GM18505 (cell line): Measurements from ENCODE around the gene CSTB.

ENCODE experiments used
- ATAC-seq: cut with Tn5 transposase; IDR thresholded peaks from one replicate; pipeline ENCODE4 v1.9.1; 2021; ENCODE audit not compliant: unreplicated experiment
- POLR2A ChIP-seq: IDR thresholded peaks from 4 replicates; pipeline ENCODE4 v1.6.1; 2011; ENCODE audit warnings: borderline replicate concordance; ENCODE audit not compliant: insufficient read depth, insufficient read length; ENCODE audit errors: extremely low read depth

CSTB gene

GRCh38 chr21:43737158-43737950 is 38.8 kb downstream of the CSTB start:
- TF ChIP-seq POLR2A, result no peak
- no peak for ATAC-seq

DNA sequence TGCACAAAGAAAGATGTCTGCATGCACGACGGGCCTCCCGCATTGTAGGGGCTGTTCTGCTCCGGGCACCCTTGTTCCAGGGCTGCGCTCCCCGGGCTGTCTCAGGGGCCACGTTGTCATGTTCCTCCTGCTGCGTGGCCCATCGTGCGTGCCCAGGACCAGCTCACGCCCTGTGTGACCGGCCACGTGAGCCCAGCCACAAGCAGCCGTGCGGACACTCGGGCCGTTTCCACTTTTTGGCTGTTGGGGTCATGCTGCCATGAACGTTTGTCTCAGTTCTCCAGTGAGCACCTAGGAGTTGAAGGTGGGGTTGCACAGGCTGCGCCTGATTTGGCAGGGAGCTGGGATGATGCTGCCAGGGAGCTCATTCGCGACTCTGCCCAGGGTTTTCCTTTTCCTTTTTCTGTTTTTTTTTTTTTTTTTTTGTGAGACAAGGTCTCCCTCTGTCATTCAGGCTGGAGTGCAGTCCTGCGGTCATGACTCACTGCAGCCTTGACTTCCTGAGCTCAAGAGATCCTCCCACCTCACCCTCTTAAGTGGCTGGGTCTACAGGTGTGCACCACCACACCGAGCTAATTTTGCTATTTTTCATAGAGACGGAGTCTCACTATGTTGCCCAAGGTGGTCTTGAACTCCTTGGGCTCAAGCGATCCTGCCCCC is 39.8 kb downstream of the CSTB start:
- no peak for TF ChIP-seq POLR2A

GRCh38 chr21:43735236-43736091 is 40.6 kb downstream of the CSTB start:
- TF ChIP-seq POLR2A, result no peak
- no peak for ATAC-seq

More for the DNA sequence above, 39.8 kb downstream of the CSTB start:
- ATAC-seq, result no peak

GRCh38 chr21:43734928-43735229 is 41.2 kb downstream of the CSTB start:
- no peak for TF ChIP-seq POLR2A
- ATAC-seq, result no peak

- ATAC-seq, result no peak
- no peak for TF ChIP-seq POLR2A
Measured at GRCh38 chr21:43734131-43734927, 41.8 kb downstream of the CSTB start.

GRCh38 chr21:43733529-43734071 is 42.5 kb downstream of the CSTB start:
- ATAC-seq, result no peak
- TF ChIP-seq POLR2A, result no peak

DNA sequence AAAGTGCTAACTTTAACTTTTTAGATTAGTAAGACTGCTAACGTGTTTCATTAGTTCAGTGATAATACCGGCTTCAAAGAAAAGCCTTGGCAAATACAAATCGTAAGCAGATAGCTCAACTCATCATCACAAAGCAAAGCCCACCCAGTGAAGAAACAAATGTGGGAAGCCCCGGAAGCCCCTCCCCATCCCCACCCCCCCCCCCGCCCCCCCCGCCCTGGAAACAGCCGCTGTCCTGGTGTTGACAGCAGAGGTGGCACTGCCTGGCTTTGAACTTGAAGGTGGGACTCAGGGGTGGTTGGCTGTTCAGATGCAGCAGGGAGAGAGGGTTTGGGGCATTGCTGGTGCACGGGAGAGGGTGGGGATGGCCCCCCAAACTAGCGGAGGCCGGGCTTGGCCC is 43.0 kb downstream of the CSTB start:
- no peak for TF ChIP-seq POLR2A
- no peak for ATAC-seq

DNA sequence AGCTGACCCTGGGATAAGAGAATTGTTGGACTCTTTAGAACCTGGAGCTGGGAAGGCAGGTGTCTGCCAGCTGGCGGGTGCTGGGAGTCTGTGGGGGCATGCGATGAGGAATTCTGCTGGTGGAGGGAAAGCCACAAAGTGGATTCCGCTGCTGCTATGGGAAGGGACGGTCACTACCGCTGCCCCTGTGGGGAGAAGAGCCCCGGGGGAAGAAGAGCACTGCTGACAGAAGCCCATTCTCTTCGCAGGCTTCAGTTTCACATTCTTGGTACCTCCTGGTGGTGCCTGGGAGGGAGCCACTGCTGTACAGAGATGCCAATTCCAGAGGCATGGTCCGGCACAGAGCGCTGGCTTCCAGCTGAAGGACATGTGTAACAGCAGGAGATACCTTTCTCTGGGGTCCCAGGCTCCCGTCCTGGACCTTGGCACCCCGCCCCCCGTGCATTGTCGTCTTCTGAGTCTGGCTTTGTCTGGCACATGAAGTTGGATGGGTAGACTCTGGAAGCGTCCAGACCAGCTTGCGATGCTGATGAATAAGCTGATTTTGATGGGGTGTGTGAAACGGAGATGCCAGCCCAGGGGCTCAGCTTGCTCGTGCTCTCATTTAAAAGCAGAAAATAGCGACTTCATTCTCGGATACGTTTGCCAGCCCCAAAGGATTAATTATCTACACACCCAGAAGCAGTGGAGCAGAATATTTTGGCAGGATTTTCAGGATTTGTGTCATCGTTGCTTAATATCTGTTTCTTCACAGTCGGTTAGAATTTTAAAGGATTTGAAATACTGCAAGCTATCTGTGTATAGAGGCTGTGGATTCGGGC is 44.0 kb downstream of the CSTB start:
- TF ChIP-seq POLR2A, result no peak
- ATAC-seq, result no peak

DNA sequence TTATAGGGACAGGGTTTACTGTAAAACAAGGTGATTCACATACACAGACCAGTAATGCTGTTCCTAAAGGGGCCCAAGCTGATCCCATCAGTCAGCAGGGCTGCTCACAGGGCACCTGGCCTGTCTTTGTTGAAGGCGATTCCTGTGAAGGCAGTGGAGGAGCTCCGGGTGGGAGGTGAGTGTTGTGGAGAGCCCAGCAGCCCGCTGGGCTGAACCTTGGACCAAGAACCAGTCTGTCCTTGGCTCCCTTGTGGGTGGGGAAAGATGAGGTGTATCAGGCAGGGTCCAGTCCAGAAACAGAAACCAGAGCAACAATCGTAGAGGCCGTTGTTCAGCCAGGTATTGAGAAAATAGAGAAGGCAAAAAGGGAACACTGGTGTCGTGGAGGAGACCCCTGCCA is 44.6 kb downstream of the CSTB start:
- no peak for TF ChIP-seq POLR2A
- no peak for ATAC-seq

DNA sequence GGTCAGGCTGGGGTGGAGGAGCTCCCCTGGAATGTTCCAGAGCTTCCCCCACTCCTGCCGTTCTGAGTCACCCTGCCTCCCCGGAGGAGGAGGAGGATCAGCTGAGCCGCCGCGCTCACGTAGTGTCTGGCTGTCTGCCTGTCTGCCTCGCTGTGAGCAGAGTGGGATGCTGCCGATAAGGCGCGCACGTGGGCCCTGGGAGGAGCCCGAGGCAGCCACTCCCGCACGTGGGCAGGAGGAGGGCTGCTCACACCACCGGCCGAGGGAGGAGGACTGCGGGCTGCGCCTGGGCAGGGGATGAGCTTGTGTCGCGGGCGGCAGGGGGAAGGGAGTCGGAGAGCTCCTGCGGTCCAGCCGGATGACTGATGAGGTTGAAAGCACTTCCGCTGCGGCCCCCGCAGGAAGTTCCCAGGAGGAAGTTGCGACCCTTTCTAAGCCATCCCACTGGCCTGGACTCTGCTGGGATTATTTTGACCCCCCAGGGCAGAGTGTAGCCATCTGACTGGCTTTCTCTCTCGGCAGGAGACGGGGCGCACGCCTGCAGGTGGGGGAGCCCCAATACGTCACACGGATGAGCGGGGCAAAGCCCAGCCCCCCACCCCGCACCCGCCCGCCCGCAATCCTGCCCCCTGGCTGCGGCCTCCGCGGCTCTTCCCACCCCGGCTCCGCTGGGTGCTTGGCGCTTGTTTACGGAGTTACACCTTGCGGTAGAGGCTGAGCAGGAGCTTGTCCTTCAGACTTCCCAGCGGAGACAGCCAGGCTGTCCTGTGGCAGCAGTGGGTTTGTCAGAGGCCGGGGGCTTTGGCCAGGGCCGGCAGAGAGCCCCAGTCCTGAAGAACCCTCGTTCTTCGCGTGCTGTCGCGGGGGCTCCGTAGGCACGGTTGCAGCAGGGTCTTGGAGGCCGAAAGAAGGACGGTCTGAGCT is 47.4 kb downstream of the CSTB start:
- peak; percentile 71 for TF ChIP-seq POLR2A
- ATAC-seq, result peak; percentile 56

DNA sequence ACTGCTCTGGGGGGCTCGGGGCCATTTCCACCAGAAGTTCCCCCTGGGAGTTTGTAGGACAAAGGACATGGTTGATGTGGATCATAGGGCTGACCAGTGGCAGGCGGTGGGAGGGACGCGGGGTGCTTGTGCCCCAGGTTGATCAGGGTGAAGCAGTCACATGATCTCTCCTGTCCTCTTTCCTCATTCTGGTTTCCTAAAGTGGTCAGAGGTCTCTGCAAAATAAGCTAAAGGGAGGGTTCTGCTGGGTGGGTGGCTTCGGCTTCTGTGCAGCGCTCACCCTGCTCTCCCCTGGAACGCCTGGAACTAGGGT is 48.0 kb downstream of the CSTB start:
- no peak for ATAC-seq
- TF ChIP-seq POLR2A, result no peak
